ENCODE data around the gene ADCY3. TPM values are rescaled to one million over a fixed set of nuclear protein-coding genes. Genes with fewer than 3 reads are reported as not detected.

Gene ADCY3
- total RNA-seq, 1 experiment from 2014 or later, result 75.6 TPM

- H3K27me3 ChIP-seq (replicated peaks; ENCODE audit: control insufficient read depth, insufficient read depth, low read length), result no peaks in the 10 kb centered on the region
- H3K27ac Mint-ChIP-seq (ENCODE audit: unreplicated experiment), result no peak overlapping the region
- no peak for DNase-seq
- TF ChIP-seq, protein P1, sequence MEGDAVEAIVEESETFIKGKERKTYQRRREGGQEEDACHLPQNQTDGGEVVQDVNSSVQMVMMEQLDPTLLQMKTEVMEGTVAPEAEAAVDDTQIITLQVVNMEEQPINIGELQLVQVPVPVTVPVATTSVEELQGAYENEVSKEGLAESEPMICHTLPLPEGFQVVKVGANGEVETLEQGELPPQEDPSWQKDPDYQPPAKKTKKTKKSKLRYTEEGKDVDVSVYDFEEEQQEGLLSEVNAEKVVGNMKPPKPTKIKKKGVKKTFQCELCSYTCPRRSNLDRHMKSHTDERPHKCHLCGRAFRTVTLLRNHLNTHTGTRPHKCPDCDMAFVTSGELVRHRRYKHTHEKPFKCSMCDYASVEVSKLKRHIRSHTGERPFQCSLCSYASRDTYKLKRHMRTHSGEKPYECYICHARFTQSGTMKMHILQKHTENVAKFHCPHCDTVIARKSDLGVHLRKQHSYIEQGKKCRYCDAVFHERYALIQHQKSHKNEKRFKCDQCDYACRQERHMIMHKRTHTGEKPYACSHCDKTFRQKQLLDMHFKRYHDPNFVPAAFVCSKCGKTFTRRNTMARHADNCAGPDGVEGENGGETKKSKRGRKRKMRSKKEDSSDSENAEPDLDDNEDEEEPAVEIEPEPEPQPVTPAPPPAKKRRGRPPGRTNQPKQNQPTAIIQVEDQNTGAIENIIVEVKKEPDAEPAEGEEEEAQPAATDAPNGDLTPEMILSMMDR (IDR thresholded peaks at IDR 0.05; ENCODE audit: insufficient read depth in 1 of 2, low read depth in 1 of 2, low read length in 1 of 2, severe bottlenecking in 1 of 2, unreplicated experiment in 1 of 2), result no peak
- intact Hi-C loops (cut with micrococcal nuclease; ENCODE audit: unreplicated experiment), result no loop called here
- ChIA-PET POLR2A (no interaction called here), CTCF (no interaction called here)
- peaks cover 7% of the 10 kb centered on the region for H3K36me3 Mint-ChIP-seq (ENCODE audit: insufficient read depth, unreplicated experiment)
- no peak overlapping the region for H3K4me3 ChIP-seq (ENCODE audit: low read depth, low read length)
- no peaks in the 10 kb centered on the region for H3K27me3 Mint-ChIP-seq (ENCODE audit: insufficient read depth, unreplicated experiment)
- BruUV-seq (replicated peaks), result no TSS peak
- no peak overlapping the region for H3K4me3 Mint-ChIP-seq (ENCODE audit: unreplicated experiment)
- H3K4me1 Mint-ChIP-seq (ENCODE audit: low read depth, unreplicated experiment), result peaks cover 8% of the 10 kb centered on the region
- H3K4me1 ChIP-seq, result peaks cover 8% of the 10 kb centered on the region; the same call in 1 of the 2 replicates
- H3K36me3 ChIP-seq (ENCODE audit: control insufficient read depth, insufficient read depth, low read length), result no peaks in the 10 kb centered on the region
- H3K9me3 ChIP-seq, result no peaks in the 10 kb centered on the region
- H3K9me3 Mint-ChIP-seq (ENCODE audit: unreplicated experiment), result no peaks in the 10 kb centered on the region
Measured at GRCh38 chr2:24874035-24874434, 46.0 kb downstream of the ADCY3 start.

DNA sequence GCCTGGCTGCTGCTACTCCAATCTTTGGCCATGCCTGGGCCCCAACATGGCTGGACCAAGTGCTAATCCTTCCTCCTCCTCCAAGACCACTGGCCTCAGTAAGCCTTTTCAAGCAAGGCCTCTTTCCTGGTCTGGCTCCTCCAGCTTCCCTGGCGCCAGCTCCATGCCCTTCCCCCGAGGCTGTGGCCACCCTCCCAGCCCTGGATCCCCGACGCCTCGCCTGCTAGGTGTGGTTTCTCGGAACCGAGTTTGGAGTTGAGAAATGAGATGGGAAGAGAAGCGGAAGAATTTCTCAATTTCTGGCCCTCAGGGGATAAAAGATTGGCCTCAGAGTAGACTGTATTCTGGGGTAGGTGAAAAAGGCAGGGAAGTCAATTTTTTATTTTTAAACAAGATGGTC lies 46.4 kb downstream of the ADCY3 start:
- Histone ChIP-seq H3K4me3 (ENCODE audit: low read depth, low read length) (no peak overlapping the region), H3K27me3 (replicated peaks; ENCODE audit: control insufficient read depth, insufficient read depth, low read length) (no peaks in the 10 kb centered on the region), H3K36me3 (ENCODE audit: control insufficient read depth, insufficient read depth, low read length) (no peaks in the 10 kb centered on the region), H3K4me1 (peaks cover 8% of the 10 kb centered on the region; the same call in 1 of the 2 replicates), H3K9me3 (no peaks in the 10 kb centered on the region)
- TF ChIP-seq, protein P1 (IDR thresholded peaks at IDR 0.05; ENCODE audit: insufficient read depth in 1 of 2, low read depth in 1 of 2, low read length in 1 of 2, severe bottlenecking in 1 of 2, unreplicated experiment in 1 of 2), result no peak
- H3K27ac Mint-ChIP-seq (ENCODE audit: unreplicated experiment), result no peak overlapping the region
- BruUV-seq (replicated peaks), result no TSS peak
- H3K9me3 Mint-ChIP-seq (ENCODE audit: unreplicated experiment), result no peaks in the 10 kb centered on the region
- no peaks in the 10 kb centered on the region for H3K27me3 Mint-ChIP-seq (ENCODE audit: insufficient read depth, unreplicated experiment)
- peaks cover 7% of the 10 kb centered on the region for H3K36me3 Mint-ChIP-seq (ENCODE audit: insufficient read depth, unreplicated experiment)
- POLR2A ChIA-PET, result no interaction called here
- CTCF ChIA-PET, result no interaction called here
- H3K4me3 Mint-ChIP-seq (ENCODE audit: unreplicated experiment), result no peak overlapping the region
- DNase-seq, result no peak
- peaks cover 8% of the 10 kb centered on the region for H3K4me1 Mint-ChIP-seq (ENCODE audit: low read depth, unreplicated experiment)
- intact Hi-C loops (cut with micrococcal nuclease; ENCODE audit: unreplicated experiment), result no loop called here

- TF ChIP-seq, protein P1 (IDR thresholded peaks at IDR 0.05; ENCODE audit: insufficient read depth in 1 of 2, low read depth in 1 of 2, low read length in 1 of 2, severe bottlenecking in 1 of 2, unreplicated experiment in 1 of 2), result no peak
- Histone ChIP-seq H3K36me3 (ENCODE audit: control insufficient read depth, insufficient read depth, low read length) (no peaks in the 10 kb centered on the region), H3K27me3 (replicated peaks; ENCODE audit: control insufficient read depth, insufficient read depth, low read length) (no peaks in the 10 kb centered on the region), H3K9me3 (no peaks in the 10 kb centered on the region), H3K4me1 (peaks cover 8% of the 10 kb centered on the region; the same call in 1 of the 2 replicates), H3K4me3 (ENCODE audit: low read depth, low read length) (no peak overlapping the region)
- Mint-ChIP-seq H3K27me3 (ENCODE audit: insufficient read depth, unreplicated experiment) (no peaks in the 10 kb centered on the region), H3K27ac (ENCODE audit: unreplicated experiment) (no peak overlapping the region), H3K4me1 (ENCODE audit: low read depth, unreplicated experiment) (peaks cover 7% of the 10 kb centered on the region), H3K9me3 (ENCODE audit: unreplicated experiment) (no peaks in the 10 kb centered on the region), H3K36me3 (ENCODE audit: insufficient read depth, unreplicated experiment) (peaks cover 7% of the 10 kb centered on the region), H3K4me3 (ENCODE audit: unreplicated experiment) (no peak overlapping the region)
- ChIA-PET POLR2A (no interaction called here), CTCF (no interaction called here)
- no TSS peak for BruUV-seq (replicated peaks)
- intact Hi-C loops (cut with micrococcal nuclease; ENCODE audit: unreplicated experiment), result no loop called here
- DNase-seq, result no peak
Measured at GRCh38 chr2:24872344-24873115, 47.5 kb downstream of the ADCY3 start.
